ENCODE data around the gene PPT1.
A peak's percentile ranks its signal among the peaks of the same experiment; 100 is the strongest.

Gene PPT1

DNA sequence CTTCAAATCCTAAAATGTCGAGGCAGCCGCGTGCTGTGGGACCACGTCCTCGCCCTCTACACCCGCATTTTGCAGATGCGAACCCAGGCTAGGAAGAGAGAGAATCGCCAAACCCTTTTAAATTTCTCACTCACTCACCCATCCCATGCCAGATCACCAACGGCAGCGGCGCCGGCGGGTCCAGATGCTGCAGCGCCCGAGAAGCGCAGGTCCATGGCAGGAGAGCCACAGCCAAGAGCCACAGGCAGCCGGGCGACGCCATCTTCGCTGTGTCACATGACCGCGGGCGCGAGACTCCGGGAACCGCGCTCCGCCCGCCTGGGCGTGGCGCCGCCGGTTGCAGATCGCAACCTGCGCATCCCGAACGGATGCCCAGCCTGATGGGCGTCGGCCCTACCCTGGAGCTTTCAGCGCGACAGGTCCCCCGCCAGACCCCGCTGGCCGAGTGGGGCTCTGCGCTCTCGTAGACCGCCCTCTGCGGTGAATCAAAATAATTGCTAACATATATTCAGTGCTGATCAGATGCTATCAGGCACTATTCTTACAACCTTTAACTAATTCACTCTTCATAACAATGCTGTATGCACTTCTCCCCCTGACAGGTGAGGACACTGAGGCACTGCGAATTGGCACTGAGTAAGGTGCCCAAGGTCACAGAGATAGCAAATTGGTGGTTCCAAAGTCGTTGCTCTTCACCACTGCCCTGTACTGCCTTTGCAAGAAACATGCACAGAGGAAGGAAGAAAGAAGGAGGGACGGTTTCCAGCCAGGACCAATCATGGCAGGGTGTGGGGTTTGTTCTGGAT, at the start of gene PPT1:
PPT1 (minus strand) TSS at position 276 of the 806 bp plus-strand sequence; CDS start at position 262, 14 bp downstream.
- peaks cover 5% of the 10 kb centered on the region for H3K27me3 Mint-ChIP-seq
- peaks cover 29% of the 10 kb centered on the region for H3K4me1 Mint-ChIP-seq
- peaks cover 16% of the 10 kb centered on the region for H3K36me3 Mint-ChIP-seq (ENCODE audit: low read depth)
- DNase-seq (peak; percentile 84), ATAC-seq (peak; percentile 95)
- peaks cover under 1% of the 10 kb centered on the region for H3K9me3 Mint-ChIP-seq
- H3K27ac Mint-ChIP-seq = peak within 1 kb of the TSS; percentile 94
- H3K4me3 Mint-ChIP-seq = peak within 1 kb of the TSS; percentile 98

DNA sequence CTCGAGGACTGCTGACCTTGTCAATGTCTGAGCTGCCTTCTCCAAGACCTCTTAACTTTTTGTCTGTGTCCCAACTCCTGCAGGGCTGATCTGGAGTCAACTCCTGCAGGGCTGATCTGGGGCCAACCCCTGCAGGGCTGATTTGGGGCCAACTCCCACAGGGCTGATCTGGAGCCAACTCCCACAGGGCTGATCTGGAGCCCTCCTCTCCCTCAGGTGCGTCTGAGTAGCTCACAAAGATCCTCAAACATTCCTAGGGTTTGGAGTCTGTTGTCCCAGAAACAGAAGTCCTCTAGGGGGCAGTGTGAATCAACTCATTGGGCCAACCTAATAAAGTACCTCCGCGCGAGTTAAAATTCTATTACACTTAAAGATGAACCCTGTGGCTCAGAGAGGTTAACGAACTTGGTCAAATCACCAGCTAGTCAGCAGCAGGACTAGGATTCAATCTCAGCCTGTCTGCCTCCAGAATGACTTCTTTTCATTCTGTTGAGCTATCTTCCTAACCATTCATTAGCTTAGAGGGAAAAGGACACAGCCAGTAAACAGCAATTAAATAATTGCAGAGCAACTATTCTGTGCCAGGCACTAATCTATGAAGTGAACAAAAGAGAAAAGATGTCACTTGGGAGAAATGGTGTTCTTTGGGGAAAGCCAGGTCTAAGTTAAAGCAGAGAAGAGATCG, 47.0 kb upstream of the PPT1 start:
- Mint-ChIP-seq H3K36me3 (ENCODE audit: low read depth) (no peaks in the 10 kb centered on the region), H3K27me3 (peaks cover 16% of the 10 kb centered on the region), H3K4me3 (no peak overlapping the region), H3K9me3 (no peaks in the 10 kb centered on the region), H3K4me1 (peaks cover 2% of the 10 kb centered on the region), H3K27ac (no peak overlapping the region)
- DNase-seq = peak; percentile 56
- ATAC-seq = peak; percentile 83

DNA sequence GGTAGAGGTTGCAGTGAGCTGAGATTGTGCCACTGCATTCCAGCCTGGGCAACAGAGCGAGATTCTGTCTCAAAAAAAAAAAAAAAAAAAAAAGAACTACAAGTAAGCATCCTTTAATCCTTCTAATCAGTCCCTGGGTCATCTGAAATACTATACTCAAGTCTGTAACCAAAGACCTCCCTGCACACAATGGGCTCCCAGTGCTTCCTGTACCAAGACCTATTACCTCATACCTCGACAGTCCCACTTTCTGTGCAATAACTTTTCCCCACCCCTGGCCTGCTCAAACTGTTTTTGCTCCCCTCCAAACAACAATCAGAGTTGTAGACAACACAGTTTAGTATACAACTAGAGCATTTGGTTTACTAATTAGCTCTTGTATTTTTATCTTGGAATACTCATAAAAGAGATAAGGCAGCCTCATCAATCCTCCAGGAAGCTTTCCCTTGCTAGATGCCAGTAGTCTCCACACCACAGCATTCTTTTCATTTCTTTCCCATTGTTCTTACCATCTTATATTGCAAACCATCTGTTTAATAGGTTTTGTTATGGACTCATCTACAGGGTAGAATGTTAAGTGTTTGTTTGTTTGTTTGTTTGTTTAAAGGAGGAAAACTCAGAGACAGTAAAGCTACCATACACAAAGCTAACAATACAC, 45.0 kb upstream of the PPT1 start:
- H3K4me3 Mint-ChIP-seq = no peak overlapping the region
- no peaks in the 10 kb centered on the region for H3K9me3 Mint-ChIP-seq
- H3K27ac Mint-ChIP-seq = no peak overlapping the region
- H3K36me3 Mint-ChIP-seq (ENCODE audit: low read depth) = no peaks in the 10 kb centered on the region
- DNase-seq = no peak
- no peak for ATAC-seq
- H3K4me1 Mint-ChIP-seq = peaks cover 2% of the 10 kb centered on the region
- H3K27me3 Mint-ChIP-seq = peaks cover 12% of the 10 kb centered on the region

DNA sequence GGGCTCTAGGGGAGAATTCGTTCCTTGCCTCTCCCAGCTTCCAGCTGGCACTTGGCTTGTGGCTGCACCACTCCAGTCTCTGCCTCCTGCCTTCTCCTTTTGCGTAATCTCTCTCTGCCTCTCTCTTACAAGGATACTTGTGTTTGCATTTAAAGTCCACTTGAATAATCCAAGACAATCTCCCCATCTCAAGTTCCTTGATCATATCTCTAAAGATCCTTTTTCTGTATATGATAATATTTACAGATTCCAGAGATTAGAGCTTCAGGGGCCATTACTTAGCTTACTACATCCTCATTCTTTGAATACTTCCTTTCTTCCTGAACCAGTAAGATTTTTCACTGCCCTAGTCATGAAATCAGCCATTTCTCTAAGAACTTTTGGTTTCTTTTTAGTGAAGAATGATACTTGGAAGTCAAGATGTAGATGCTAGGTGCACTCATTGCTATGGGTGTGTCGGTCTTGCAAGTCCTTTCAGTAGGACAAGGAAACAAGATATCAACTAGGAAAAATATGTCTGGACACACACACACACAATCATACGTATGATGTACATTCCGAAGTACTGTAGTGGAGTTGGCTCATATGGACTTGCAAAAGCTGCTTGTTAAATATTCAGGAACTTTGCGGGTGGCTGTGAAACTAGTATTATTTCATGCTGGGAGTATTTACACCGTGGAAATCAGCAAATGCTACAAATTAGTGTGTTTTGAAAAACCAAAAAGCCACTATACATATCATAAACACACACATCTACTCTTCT, 43.3 kb upstream of the PPT1 start:
- Mint-ChIP-seq H3K4me1 (peaks cover 2% of the 10 kb centered on the region), H3K27ac (no peak overlapping the region), H3K27me3 (peaks cover 15% of the 10 kb centered on the region), H3K4me3 (no peak overlapping the region), H3K9me3 (no peaks in the 10 kb centered on the region), H3K36me3 (ENCODE audit: low read depth) (no peaks in the 10 kb centered on the region)
- ATAC-seq (no peak), DNase-seq (no peak)

DNA sequence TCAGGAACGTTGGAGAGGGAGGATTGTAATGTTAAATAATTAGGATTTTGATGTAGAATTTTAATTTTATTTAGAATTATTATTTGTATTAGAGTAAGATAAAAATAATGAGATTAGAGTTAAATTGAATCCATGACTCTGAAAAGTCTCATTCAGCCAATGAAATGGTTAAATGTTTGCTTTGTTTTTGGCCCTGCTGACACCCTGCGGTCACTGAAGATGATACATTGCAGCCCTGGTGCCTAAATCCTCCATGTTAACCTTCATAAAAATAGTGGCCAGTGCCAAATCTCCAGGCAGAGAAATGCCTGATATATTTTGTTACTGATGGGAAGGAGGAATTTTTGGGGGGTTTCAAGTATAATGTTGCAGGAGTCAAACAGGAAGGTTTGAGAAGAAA, 36.8 kb upstream of the PPT1 start:
- Mint-ChIP-seq H3K27me3 (peaks cover 13% of the 10 kb centered on the region), H3K4me1 (no peaks in the 10 kb centered on the region), H3K4me3 (no peak overlapping the region), H3K9me3 (peaks cover 5% of the 10 kb centered on the region), H3K27ac (no peak overlapping the region), H3K36me3 (ENCODE audit: low read depth) (no peaks in the 10 kb centered on the region)
- ATAC-seq (no peak), DNase-seq (no peak)

DNA sequence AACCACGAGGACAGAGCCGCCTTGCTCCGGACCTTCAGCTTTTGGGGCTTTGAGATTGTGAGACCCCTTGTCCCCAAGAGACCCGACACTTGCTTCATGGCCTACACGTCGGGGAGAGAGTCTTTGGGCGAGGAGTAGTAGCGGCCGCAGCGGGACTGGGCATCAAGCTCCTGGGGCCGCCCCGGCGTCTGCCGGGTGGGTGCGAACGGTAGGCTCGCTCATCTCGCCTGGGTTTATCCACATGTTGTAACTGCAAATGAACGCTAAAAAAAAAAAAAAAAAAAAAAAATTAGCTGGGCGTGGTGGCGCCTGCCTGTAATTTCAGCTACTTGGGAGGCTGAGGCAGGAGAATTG, 36.2 kb upstream of the PPT1 start:
- Mint-ChIP-seq H3K27me3 (peaks cover 14% of the 10 kb centered on the region), H3K4me1 (no peaks in the 10 kb centered on the region), H3K9me3 (peaks cover 5% of the 10 kb centered on the region), H3K4me3 (no peak overlapping the region), H3K27ac (no peak overlapping the region), H3K36me3 (ENCODE audit: low read depth) (no peaks in the 10 kb centered on the region)
- DNase-seq (no peak), ATAC-seq (no peak)

DNA sequence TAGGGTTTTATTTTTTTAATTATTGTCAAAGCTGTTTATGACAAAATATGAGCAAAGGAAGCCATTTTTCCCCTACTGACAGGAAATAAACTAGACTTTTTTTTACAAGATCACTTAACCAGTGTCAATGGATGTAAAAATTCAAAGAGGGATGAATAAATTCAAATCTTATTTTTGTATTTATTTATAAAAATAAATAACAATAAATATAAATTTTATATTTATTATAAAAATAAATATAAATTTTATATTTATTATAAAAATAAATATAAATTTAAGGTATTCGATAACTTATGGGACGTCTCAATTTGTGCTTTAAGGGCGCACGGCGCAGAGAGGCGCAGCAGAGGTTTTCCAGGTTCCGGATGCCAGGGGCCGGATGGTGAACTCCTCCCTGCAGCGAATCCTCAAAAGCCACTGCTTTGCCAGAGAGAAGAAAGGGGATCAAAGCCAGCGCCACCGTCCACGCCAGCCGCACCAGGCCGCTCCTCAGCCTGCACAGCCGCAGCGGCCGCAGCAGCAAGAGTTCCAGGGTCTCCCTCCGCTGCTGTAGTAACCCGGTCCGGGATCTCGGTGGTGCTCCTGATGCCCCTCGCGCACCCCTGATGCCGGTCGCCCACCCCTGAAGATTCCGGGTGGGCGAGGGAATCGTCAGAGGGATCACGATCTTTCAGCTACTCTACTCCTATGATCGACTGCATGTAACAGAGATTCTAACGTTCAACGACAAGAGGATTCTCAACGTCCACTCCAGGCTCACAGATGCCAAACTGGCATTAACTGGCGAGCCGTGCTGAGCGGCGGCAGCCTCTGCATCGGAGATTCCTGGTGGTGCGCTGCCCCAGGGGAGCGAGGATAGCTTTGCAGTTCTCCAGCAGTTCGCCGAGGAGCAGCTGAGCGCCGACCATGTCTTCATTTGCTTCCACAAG, 35.6 kb upstream of the PPT1 start:
- Mint-ChIP-seq H3K27me3 (peaks cover 12% of the 10 kb centered on the region), H3K4me3 (no peak overlapping the region), H3K36me3 (ENCODE audit: low read depth) (no peaks in the 10 kb centered on the region), H3K27ac (no peak overlapping the region), H3K9me3 (peaks cover 5% of the 10 kb centered on the region), H3K4me1 (no peaks in the 10 kb centered on the region)
- ATAC-seq (no peak), DNase-seq (no peak)

DNA sequence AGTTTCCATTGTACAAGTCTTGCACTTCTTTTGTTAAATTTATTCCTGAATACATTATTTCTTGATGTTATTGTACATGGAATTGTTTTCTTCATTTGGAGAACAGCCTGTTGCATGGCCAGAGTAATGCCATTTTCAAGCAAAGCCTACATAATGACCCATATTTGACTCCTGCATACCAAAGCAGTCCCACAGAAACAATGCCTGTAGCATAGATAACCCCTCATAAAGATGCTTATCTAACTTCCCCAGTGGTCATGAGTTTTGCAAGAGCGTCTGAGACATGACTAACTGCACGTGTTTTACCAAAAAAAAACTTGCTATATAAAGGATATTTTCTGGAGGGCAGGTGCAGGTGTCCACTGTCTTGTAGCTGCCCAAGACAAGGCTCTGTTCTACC, 33.8 kb upstream of the PPT1 start:
- Mint-ChIP-seq H3K4me1 (no peaks in the 10 kb centered on the region), H3K36me3 (ENCODE audit: low read depth) (no peaks in the 10 kb centered on the region), H3K27me3 (peaks cover 14% of the 10 kb centered on the region), H3K9me3 (peaks cover 5% of the 10 kb centered on the region), H3K4me3 (no peak overlapping the region), H3K27ac (no peak overlapping the region)
- DNase-seq = no peak
- no peak for ATAC-seq

DNA sequence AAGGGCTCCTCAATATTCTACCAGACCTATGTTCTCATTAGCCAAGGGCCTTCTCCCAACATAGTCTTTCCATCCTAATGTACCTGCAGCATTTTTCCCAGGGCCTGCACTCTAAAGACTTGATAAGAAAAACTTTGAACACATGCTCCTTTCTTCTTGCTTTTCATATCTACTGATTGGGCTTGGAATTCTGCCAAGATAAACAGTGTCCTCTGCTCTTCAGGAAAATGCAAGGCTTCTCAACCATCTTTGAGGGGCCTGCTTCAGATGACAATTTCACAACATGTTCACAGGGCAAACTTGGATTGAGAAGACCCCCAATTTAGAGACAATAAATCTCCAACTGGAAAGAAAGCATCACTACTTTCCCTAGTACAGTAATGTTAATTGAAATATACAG, 25.8 kb upstream of the PPT1 start:
- Mint-ChIP-seq H3K9me3 (no peaks in the 10 kb centered on the region), H3K4me1 (no peaks in the 10 kb centered on the region), H3K4me3 (no peak overlapping the region), H3K27me3 (peaks cover 7% of the 10 kb centered on the region), H3K27ac (no peak overlapping the region), H3K36me3 (ENCODE audit: low read depth) (no peaks in the 10 kb centered on the region)
- ATAC-seq (no peak), DNase-seq (no peak)

DNA sequence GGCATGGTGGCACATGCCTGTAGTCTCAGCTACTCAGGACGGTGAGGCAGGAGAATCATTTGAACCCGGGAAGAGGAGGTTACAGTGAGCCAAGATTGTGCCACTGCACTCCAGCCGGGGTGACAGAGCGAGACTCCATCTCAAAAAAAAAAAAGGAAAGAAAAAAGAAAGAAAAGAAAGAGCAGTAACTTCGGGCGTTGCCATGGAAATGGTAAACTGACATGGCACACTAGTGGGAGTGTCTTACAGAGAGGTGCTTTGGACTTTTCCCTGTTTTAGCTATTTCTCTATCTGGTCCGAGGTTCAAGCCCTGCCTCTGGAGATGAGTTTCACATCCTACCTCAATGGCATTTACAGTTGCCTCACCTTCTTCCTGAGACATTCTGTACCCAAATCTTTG, 23.1 kb upstream of the PPT1 start:
- DNase-seq (no peak), ATAC-seq (no peak)
- peaks cover 7% of the 10 kb centered on the region for H3K27me3 Mint-ChIP-seq
- no peak overlapping the region for H3K27ac Mint-ChIP-seq
- H3K36me3 Mint-ChIP-seq (ENCODE audit: low read depth) = no peaks in the 10 kb centered on the region
- no peaks in the 10 kb centered on the region for H3K9me3 Mint-ChIP-seq
- H3K4me1 Mint-ChIP-seq = no peaks in the 10 kb centered on the region
- no peak overlapping the region for H3K4me3 Mint-ChIP-seq

DNA sequence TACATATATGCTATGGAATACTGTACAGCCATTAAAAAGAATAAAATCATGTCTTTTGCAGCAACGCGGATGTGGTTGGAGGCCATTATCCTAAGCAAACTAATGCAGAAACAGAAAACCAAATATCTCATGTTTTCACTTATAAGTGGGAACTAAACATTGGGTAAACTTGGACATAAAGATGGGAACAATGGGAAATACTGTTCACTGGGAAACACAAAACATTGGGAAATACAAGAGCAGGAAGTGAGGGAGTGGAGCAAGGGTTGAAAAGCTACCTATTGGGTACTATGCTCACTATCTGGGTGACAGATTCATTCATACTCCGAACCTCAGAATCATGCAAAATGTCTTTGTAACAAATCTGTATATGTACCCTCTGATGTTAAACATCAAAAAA, 17.3 kb upstream of the PPT1 start:
- DNase-seq (no peak), ATAC-seq (no peak)
- Mint-ChIP-seq H3K4me3 (no peak overlapping the region), H3K27ac (no peak overlapping the region), H3K9me3 (peaks cover 9% of the 10 kb centered on the region), H3K4me1 (no peaks in the 10 kb centered on the region), H3K27me3 (peaks cover 17% of the 10 kb centered on the region), H3K36me3 (ENCODE audit: low read depth) (peaks cover 5% of the 10 kb centered on the region)

DNA sequence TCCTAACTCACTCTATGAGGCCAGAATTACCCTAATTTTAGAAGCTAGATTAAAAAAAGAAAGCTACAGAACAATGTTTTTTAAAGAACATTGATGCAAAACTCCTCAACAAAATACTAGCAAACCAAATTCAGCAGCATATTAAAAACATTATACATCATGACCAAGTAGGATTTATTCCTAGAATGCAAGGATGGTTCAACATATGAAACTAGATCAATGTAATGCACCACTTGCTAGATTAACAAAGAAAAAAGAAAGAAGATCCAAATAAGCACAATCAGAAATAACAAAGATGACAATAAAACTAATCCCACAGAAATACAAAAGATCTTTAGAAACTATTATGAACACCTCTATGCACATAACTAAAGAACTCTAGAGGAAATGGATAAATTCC, 13.3 kb upstream of the PPT1 start:
- ATAC-seq = no peak
- Mint-ChIP-seq H3K4me3 (no peak overlapping the region), H3K4me1 (no peaks in the 10 kb centered on the region), H3K36me3 (ENCODE audit: low read depth) (peaks cover 5% of the 10 kb centered on the region), H3K27ac (no peak overlapping the region), H3K27me3 (peaks cover 15% of the 10 kb centered on the region), H3K9me3 (peaks cover 17% of the 10 kb centered on the region)
- DNase-seq = no peak

DNA sequence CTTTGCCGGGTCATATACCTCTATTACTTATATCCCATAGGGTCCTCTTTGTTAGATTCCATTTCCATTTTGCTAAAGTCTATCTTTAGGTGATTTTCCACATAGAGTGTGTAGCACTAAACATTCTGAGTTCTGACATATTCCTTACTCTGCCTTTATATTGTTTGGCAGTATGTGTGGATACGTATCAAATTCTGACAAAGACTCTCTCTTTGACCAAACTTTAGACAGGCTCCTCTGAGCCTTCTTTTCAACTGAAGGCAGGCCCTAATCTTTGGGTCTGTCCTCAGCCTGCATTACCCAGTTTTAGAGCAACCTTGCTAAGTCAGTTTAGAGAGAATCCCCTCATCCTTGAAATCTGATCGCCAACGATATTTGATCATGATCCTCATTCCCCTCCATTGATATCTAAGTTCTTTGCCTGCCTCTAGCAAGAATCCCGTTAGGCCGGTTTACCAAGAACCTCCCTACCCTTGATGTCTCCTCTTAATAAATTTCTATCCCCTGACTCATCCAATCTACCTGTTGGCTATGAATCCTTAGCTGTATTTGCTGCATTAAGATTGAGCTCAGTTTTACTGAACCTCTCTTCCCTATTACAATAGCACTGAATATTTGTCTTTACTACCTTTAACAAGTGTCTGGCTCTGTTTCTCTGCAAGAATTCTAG, 10.4 kb upstream of the PPT1 start:
- Mint-ChIP-seq H3K4me3 (no peak overlapping the region), H3K4me1 (peaks cover 2% of the 10 kb centered on the region), H3K36me3 (ENCODE audit: low read depth) (peaks cover 11% of the 10 kb centered on the region), H3K27me3 (peaks cover 2% of the 10 kb centered on the region), H3K27ac (no peak overlapping the region), H3K9me3 (peaks cover 23% of the 10 kb centered on the region)
- no peak for DNase-seq
- no peak for ATAC-seq
